NCI-H526 treated with DMSO at 0.1 percent for 48 hours (cell line): ENCODE results near the gene PYHIN1.
"Not testable (repeated sequence)": the region's sequence is repeated elsewhere in the genome, so short reads cannot be mapped to it uniquely, and the experiment has no call there.

Source experiments
- DNase-seq: peaks from one replicate; lab custom pipeline; 2025; lab: John Stamatoyannopoulos, UW

The PYHIN1 gene

DNA sequence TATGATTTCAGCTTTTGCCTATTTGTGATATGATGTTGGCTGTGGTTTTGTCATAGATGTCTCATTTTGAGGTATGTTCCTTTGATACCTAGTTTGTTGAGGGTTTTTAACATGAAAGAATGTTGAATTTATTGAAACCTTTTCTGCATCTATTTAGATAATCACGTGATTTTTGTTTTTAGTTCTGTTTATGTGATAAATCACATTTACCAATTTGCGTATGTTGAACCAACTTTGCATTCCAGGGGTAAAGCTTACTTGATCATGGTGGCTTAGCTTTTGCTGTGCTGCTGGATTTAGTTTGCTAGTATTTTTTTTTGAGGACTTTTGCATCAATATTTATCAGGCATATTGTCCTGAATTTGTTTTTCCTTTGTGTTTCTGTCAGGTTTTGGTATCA lies 51.9 kb downstream of the PYHIN1 start:
- DNase-seq: no peak

DNA sequence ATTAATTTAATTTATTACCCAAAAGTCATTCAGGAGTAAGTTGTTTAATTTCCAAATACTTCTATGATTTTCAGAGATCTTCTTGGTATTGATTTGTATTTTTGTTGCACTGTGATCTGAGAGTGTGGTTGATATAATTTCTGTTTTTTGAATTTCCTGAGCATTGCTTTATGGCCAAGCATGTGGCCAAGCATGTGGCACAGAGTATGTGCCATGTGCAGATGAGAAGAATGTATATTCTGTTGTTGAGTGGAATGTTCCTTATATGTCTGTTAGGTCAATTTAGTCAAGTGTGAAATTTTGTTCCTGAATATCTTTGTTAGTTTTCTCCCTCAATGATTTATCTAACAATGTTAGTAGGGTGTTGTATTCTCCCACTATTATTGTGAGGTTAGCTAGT lies 53.0 kb downstream of the PYHIN1 start:
- DNase-seq: no peak

DNA sequence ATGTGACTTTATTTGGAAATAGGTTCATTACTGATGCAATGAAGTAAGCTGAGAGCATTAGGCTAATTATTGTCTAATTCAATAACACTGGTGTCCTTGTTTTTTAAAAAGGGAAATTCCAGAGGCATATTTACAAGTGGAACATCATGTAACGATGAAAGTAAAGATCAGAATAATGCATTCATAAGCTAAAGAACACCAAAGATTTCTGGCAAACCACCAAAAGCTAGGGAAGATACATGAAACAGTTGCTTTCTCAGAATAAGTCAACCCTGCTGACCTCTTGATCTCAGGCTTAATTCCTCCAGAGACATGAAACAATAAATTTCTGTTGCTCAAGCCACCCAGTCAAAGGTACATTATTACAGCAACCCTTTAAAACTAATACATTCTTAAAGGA lies 58.1 kb downstream of the PYHIN1 start:
- no peak for DNase-seq

DNA sequence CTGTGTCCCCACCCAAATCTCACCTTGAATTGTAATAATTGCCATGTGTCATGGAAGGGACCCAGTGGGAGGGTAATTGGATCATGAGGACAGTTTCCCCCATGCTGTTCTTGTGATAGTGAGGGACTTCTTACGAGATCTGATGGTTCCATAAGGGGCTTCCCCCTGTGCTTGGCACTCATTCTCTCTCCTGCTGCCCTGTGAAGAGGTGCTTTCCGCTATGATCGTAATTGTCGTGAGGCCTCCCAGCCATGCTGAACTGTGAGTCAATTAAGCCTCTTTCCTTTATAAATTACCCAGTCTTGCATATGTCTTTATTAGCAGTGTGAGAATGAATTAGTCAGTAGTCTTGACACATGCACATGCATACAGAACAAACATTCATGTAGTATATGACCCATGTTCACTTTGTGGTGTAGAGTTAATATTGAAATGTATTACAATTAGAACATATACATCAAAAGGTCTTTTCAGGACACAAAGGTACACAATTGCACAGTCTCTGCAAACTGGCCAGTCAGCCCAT lies 61.5 kb downstream of the PYHIN1 start:
- no peak for DNase-seq

DNA sequence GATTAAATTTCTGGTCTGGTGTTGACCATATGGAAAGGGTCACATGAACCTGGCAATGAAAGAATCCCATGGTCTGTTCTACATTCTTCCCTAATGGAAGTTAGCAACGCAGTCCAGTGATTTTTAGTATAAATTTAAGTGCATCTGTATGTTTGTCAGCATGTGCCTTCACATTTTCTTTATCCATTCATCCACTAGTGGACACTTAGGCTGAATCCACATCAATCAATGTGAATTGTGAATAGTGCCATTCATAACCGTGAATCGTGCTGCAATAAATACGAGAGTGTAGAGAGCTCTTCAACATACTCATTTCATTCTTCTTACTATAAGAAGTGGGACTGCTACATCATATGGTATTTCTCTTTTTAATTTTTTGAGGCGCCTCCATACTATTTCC lies 65.6 kb downstream of the PYHIN1 start:
- DNase-seq: no peak

DNA sequence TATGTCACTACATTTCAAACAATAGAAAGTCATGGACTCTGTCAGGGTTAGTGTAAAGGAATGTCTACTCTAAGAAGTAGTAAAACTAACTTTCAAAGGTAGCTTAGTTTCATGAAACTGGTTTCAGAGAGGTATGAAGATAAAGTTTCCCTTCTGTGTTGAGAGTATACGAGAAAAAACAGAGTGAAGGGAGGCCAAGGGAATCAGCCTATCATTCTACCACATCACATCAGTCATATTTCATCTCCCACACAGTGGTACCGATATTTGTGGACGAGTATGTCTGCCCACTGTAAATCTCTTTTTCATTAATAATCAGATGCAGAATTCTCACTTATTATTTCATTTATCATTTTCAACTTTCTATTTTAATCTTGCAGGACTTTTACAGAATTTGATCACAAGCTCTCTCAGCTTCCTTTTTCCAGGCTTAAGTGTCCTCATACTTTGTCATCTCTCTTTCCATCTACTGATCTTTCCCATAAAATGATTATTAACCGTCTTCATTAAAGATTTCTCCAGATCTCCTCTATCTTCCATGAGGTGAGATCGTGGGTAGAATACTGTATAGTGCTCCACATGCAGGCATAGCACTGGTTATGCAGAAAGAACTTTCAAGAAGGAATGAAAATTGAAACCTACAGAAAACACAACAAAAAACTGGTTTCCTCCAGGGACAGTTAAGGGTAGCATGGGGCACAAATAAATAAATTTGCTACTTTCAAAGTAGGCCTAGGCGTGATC lies 66.9 kb downstream of the PYHIN1 start:
- no peak for DNase-seq

DNA sequence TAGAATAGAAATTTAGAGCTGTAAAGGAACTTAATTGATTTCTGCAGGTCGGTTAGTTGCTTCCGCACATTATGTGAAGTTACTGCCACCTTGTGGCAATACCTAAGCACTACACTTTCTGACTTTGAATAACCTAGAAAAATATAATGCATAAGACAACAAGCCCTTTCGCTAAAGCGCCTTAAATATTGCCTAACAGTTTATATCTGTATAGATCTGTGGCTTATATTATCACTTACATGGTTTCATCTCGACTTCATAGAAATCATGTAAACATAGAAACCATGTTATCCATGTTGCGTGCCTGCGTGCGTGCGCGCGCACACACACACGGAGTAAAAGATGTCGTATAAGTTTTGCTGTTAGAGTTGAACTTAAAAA lies 67.4 kb downstream of the PYHIN1 start:
- DNase-seq: peak; percentile 49

DNA sequence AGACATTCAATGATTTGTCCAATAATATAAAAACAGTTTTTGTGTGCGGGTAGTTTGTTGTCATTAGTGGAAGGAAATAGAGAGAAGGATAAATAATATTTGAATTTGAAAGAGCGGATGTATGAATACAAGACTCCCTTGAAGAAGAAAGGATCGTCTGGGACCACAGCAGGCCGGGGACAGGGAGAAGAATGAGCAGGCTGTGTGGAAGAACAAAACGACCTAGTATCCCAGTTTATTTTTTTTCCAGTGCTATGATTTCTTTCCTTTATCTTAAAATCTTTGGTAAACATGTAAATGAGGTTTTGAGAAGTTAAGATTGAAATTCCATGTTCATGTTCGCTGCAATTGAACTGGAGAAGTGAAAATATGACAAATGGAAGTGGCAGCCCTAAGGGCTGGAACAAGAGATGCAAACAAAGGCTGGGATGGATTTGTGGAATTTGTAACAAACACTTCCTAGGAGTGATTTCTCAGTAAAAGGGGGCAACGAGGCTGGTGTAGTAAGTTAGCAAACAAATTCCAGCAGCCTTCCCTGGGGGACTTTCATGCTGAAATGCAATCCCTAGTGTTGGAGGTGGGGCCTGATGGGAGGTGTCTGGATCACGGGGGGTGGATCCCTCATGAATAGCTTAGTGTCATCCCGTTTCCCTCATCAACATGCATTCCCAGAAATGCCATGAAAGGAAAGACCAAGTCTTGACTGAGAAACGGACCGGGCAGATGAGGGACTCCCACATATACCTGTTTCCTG lies 68.1 kb downstream of the PYHIN1 start:
- no peak for DNase-seq

DNA sequence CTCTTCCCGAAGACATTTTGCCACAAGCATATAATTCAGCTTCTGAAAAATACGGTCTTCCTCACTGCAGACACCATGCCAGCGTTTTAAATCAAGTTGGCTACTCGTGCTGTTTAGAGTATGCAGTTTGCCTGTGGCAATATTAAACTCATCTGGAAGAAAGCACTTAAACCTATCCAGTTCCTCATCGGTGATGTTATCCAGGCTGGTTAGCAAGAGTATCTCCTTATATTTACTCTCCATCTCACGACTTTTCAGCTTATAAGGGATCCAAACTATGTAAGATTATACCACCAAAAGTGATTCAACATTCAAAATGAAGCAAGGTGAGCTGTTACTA lies 68.7 kb downstream of the PYHIN1 start:
- DNase-seq: no peak

DNA sequence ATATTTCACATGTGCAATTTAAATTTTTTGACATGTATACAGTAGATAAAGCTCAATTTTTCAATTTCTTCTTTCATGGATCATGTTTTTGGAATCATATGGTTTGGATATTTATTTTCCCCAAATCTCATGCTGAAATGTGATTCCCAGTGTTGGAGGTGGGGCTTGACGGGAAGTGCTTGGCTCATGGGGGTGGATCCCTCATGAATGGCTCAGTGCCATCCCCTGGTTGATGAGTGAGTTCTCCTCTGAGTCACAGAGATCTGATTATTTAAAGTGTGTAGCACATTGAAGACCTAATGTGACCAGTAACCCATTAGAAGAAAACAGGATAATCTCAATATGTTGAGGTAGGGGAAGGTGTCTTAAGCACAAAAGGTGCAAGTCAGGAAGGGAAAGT lies 69.3 kb downstream of the PYHIN1 start:
- DNase-seq: no peak

DNA sequence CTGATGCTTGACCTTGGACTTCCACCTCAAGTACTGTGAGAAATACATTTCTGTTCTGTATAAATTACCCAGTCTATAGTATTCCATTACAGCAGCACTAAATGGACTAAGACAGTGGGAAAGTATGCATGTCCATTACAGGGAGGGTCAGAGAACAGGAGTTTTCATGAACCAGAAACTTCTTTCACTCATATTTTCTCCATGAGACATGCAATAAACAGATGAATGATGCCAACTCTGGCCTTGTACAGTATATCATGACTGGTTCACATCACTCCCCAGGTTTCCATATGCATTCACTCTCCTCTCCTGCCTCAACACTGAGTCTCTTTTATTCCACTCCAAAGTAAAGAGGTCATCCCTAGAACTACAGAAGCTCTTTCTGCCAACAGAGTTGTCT lies 73.8 kb downstream of the PYHIN1 start:
- no peak for DNase-seq

DNA sequence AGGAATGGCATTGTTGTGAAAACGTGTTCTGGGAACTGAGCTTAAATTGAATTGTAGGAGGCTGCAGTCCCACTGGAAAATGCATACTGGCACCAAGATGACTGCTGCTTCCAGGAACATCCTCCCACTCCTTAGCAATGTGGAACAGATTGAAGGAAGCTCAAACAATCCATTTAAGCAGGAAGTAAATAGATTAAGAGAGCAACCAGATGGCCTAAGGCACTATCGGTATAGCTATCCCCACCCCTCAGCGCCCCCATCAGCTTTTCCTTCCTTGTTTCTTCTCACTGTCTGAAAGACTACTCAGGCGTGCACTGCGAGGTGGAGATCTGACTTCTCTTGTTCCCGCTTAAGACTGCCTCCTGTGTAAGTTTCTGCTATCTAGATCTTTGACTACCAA lies 74.3 kb downstream of the PYHIN1 start:
- no peak for DNase-seq

DNA sequence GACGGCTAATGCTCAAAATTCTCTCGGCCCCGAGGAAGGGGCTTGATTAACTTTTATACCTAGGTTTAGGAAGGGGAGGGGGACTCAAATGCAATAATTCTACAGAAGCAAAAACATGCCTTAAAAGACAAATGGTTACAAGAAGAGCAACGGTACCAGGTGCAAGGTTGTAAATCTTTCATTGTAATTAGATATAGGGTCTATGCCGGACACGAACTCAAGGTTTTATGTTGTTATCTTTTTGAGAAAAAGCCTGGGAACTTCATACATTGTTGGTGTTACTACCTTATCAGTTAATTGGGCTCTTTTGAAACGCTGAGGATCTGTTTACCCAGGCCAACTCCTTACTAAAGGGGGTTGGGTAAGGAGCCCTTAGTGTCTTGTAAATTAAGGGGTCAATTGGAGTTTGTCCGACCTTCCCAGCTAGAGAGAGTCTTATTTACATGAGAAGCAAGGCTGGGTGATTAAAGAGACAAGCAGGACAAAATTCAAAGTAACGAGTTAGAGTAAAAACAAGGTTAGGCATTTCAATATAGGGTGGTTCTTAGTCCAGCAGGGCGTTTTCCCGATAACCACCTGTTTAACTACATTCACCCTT lies 75.0 kb downstream of the PYHIN1 start:
- not testable (repeated sequence) for DNase-seq

DNA sequence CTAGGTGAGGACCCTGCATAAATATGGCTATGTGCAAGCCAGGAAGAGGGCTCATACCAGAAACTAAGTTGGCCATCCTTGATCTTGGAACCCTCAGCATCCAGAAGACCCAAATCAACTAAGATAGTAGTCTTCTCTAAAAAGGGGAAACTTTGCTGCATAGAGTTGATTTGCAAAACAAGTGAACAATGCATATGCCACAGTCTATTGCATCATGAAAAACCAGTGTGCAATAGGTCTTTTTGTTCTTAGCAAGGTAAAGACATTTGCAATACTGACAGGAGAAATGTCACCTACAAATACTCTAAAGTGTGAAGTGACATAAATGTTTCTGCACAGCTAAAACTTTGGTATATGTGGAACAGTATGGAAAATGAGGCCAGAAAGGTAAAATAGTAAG lies 76.4 kb downstream of the PYHIN1 start:
- DNase-seq: no peak

DNA sequence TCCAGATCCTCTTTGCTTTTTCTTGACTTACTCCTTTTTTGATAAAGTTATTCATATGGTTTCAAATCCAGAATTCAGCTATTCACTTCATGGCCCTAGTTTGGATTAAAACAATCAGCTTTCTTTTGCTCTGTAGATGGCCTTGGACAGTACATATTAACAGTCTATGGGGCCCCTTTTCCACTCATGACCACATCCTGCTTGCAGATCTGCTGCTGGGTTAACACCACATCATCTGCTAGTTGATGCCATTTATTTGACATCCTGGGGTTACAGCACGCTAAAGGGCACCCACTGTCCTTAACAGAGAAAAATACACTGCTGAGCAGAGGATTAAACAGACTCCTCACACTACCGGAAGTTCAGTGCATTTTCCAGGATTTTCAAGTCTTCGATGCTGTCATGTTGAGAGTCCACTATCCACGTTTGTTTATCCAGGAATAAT lies 77.4 kb downstream of the PYHIN1 start:
- DNase-seq: no peak

DNA sequence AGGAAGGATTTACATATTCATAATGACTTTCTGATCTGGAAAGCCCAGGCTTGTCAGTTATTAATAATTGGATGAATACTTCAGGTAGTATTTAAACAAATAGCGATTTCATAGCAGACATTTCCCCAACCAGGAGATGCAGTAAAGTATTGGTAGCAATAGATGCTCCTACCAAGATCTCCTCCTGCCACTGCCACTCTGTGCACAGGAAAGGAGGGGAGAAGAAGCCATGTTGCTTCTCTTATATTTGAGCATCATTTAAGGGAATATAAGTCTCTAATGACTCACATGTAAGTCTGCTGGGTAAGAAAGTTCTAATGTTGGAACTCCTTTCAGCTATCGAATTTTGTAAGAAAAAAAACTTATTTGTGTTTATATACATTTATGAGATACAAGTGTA lies 77.9 kb downstream of the PYHIN1 start:
- DNase-seq: no peak

DNA sequence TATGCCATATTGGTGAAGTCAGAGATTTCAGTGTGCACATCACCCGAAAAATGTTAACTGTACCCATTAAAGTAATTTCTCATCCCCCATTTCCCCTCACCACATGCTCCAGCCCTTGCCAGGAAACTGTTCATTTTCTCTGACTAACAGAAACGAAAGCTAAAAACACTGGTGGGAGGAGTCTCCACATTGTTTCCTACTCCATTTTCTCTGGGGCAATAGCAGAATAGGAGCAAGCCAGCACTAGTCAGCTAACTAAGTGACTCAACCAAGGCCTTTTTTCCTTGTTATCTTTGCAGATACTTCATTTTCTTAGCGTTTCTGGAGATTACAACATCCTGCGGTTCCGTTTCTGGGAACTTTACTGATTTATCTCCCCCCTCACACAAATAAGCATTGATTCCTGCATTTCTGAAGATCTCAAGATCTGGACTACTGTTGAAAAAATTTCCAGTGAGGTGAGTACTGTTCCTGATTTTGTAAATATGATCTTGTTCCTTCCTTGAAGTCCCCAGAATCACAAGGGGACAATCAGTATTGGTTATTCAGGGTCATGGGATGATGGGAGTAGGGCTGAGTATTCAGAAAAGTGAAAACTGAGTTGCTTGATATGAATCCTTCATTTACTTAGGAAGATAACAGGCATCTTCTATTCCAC lies 78.5 kb downstream of the PYHIN1 start, which contains the start of gene IFI16:
TSS of gene IFI16 (plus strand) at position 204 of the 658 bp plus-strand sequence. CDS start 4,774 bp downstream, outside the sequence.
- no peak for DNase-seq

DNA sequence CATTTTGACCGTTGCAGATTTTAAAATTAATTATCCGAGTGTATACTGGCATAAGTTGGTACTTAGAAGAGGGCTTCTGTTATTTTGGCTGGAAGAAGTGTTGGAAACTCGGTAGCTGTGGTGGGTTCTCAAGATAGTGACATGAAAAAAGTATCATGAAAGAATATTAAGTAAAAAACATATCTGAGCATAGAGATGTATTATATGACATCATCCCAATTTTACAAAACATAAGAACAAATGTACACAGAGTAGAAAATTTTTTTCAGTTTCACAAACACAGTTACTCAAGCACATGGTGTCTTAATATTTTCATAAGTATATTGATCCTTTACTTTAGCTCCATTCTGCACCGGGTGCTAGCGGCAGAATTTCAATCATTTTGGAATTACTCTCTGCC lies 79.0 kb downstream of the PYHIN1 start:
- no peak for DNase-seq

DNA sequence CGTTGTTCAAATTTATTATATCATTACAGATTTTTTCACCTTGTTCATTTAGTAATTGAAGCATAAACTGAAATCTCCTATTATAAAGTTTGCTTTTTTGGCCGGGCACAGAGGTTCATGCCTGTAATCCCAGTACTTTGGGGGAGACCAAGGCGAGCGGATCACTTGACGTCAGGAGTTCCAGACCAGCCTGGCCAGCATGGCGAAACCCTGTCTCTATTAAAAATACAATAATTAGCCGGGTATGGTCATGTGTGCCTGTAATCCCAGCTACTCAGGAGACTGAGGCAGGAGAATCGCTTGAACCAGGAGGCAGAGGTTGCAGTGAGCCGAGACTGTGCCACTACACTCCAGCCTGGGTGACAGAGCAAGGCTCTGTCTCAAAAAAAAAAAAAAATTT lies 79.6 kb downstream of the PYHIN1 start:
- DNase-seq: not testable (repeated sequence)

DNA sequence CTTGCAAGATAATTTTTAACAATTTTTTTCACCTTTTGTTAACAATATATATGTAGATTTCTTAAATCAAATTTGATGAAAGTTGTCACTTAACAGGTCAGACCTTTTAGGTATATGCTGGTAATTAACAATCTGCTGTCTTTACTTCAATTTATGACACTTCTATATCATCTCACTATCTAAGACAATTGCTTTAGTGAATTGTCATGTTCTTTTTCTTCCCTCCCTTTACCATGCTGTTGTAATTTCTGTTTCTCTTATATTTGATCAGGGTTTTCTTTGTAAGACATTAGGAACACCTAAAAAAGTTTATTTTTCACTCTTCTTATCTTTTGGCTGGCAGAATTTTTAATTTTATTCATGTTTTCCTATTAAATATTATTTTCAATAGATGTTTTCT lies 80.4 kb downstream of the PYHIN1 start:
- DNase-seq: no peak

DNA sequence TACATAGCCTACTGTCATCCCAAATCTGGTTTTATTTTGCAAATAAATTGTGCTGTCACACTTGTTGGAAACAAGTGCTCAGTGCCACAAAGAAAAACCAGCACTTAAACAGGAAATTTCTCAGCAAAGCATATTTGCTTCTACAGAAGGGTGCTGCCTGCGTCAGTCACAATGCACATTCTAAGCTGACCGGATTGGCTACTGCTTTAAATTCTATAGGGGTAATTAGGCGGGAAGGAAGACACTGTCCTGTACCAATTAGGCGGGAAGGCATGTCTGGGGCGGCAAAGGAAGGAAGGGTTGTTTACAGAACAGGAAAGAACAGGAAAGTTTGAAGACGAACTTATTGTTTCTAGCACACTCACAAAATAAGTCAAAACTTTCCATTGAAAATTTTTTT lies 81.1 kb downstream of the PYHIN1 start:
- no peak for DNase-seq

DNA sequence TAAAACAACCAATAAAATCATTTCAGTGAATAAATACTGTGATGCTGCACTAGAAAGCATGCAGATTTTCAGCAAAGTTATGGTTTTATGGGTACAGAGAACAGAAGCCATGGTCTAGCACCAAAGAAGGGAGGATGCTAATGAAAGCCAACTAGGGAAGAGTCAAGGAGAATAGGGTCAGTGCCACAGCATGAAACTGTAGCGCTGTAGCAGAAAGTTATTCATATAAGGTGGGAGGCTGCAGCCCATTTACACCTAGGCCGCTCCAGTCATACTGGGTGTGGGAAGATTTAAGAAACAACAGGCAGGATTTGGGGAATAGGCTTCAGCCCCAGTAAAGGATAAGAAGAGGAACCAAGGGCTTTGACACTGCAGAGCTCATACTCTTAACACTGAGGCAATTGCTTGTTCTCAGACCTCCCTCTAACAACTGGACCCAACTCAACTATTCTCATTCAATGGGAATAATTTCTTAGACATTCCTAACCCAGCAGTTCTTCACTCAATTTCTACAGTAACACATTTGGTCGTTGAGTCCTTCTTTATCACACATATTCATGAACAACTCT lies 82.7 kb downstream of the PYHIN1 start:
- no peak for DNase-seq
